ENCODE measurements around the gene SRSF5. TPM values are rescaled to one million over a fixed set of nuclear protein-coding genes. Genes with fewer than 3 reads are reported as not detected.

Gene SRSF5
- total and polyA plus RNA-seq, 2 donors (not counting 3 experiments of a cell fraction or from before 2014, with no cell fraction given) = 192 to 253 TPM

GRCh38 chr14:69811227-69811867 is 44.4 kb downstream of the SRSF5 start:
- peaks cover 0 to 12% of the 10 kb centered on the region in 2 experiments for H3K27me3 ChIP-seq (ENCODE audit: control insufficient read depth in 2 of 2, insufficient read depth in 2 of 2, low read length in 2 of 2)
- BruUV-seq (replicated peaks) = no TSS peak
- no peak for FAIRE-seq
- no peak overlapping the region for H3K27ac ChIP-seq (ENCODE audit: insufficient read depth, low read depth, low read length)
- no peak overlapping the region for H3K4me3 ChIP-seq (replicated peaks in 1 of 3; ENCODE audit: insufficient read depth in 1 of 3, low read depth in 1 of 3, low read length in 3 of 3)
- no peaks in the 10 kb centered on the region for H3K4me1 ChIP-seq (ENCODE audit: control insufficient read depth, extremely low read depth, insufficient read depth, low read length)
- DNase-seq (ENCODE audit: low read depth, low spot score) = no peak
- no peak overlapping the region for H2AFZ ChIP-seq (ENCODE audit: low read depth, low read length)
- H3K9me1 ChIP-seq (replicated peaks; ENCODE audit: control insufficient read depth, extremely low read depth, insufficient read depth, low read length) = no peaks in the 10 kb centered on the region
- no peaks in the 10 kb centered on the region for H4K20me1 ChIP-seq (replicated peaks; ENCODE audit: control insufficient read depth, extremely low read depth, insufficient read depth, low read length)
- no peaks in the 10 kb centered on the region for H3K9me3 ChIP-seq (replicated peaks; ENCODE audit: control insufficient read depth, insufficient read depth, low read length)
- POLR2A ChIA-PET = no interaction called here
- H3K36me3 ChIP-seq (ENCODE audit: control insufficient read depth in 2 of 2, extremely low read depth in 1 of 2, insufficient read depth in 2 of 2, low read length in 2 of 2) = no peaks in the 10 kb centered on the region
- CTCF ChIA-PET = interaction anchor here (0.9 to 2.0 kb wide), 2 partner anchors 80 to 217 kb away, joined by 6 to 18 read pairs; no protein-coding TSS in a partner anchor
- intact Hi-C loops (cut with micrococcal nuclease) = no loop called here
- H3K9ac ChIP-seq (replicated peaks; ENCODE audit: extremely low read depth, insufficient read depth, low read length) = no peak overlapping the region
- TF ChIP-seq MYC (IDR thresholded peaks at IDR 0.05; ENCODE audit: low read depth, low read length) (no peak), POLR2AphosphoS5 (IDR thresholded peaks at IDR 0.05; ENCODE audit: insufficient read depth, low read depth, low read length) (no peak), EZH2 (IDR thresholded peaks at IDR 0.05; ENCODE audit: borderline replicate concordance, low read depth, low read length, severe bottlenecking) (no peak), FOS (IDR thresholded peaks at IDR 0.05; ENCODE audit: borderline replicate concordance, insufficient read depth, low read length) (no peak), POLR2A (IDR thresholded peaks at IDR 0.05; ENCODE audit: low read depth, low read length) (no peak), JUN (IDR thresholded peaks at IDR 0.05; ENCODE audit: borderline replicate concordance, insufficient read depth, insufficient read length, low read depth) (no peak), GATA2 (IDR thresholded peaks at IDR 0.05; ENCODE audit: insufficient read depth, insufficient read length, low read depth, low read length) (no peak), CTCF (IDR thresholded peaks at IDR 0.05; ENCODE audit: extremely low read depth in 1 of 2, insufficient read depth in 1 of 2, low read depth in 1 of 2, low read length in 2 of 2) (no peak)
- TF ChIP-seq, protein P1, sequence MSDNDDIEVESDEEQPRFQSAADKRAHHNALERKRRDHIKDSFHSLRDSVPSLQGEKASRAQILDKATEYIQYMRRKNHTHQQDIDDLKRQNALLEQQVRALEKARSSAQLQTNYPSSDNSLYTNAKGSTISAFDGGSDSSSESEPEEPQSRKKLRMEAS (IDR thresholded peaks at IDR 0.05; ENCODE audit: insufficient read depth, insufficient read length) = no peak
- H3K4me2 ChIP-seq (ENCODE audit: insufficient read depth, low read length) = no peak overlapping the region
- no peaks in the 10 kb centered on the region for H3K79me2 ChIP-seq (ENCODE audit: control insufficient read depth, insufficient read depth, low read length)
- dilution Hi-C loops (cut with MboI; ENCODE audit: extremely low pct_ligation_motif_present, low sequenced_read_pairs) = no loop called here

Data from endothelial cell of umbilical vein (primary cell).